PC-3 (cell line): ENCODE data around the gene CSNK2A1. TPM values are rescaled to one million over a fixed set of nuclear protein-coding genes. Genes with fewer than 3 reads are reported as not detected.

Experiments used
- ATAC-seq: fragments of 200-7000 bp; cut with Tn5 transposase; 2 replicates; pipeline ENCODE4 v1.9.1; 2020; ENCODE audit warnings: mild to moderate bottlenecking, moderate library complexity
- BruUV-seq: library from RNA; stranded (reverse); fragments of 400-500 nt; replicated peaks from 2 replicates; lab custom pipeline; 2021; lab: Mats Ljungman, UMichigan
- CTCF ChIA-PET: fragments of 300-600 bp; sonication (Branson Sonifier 250); formaldehyde crosslinking; loops from one replicate; lab custom pipeline; 2022; ENCODE audit warnings: antibody characterized with exemption; lab: Charles Lee
- POLR2A ChIA-PET: fragments of 300-600 bp; sonication (Branson Sonifier 250); formaldehyde crosslinking; loops from one replicate; lab custom pipeline; 2022; ENCODE audit warnings: antibody characterized with exemption; ENCODE audit not compliant: unreplicated experiment; lab: Charles Lee
- DNase-seq: peaks from one replicate; pipeline ENCODE4 v3.0.0-alpha.2; 2015
- H2AFZ ChIP-seq: fragments of 300-600 bp; sonication (generic); 2 replicates; pipeline ENCODE4 v1.6.0; 2016; ENCODE audit warnings: antibody characterized with exemption, low read length
- H3F3A ChIP-seq: fragments of 300-600 bp; sonication (generic); one replicate; pipeline ENCODE4 v1.6.0; 2017; ENCODE audit warnings: antibody characterized with exemption, low read length, control low read depth, mild to moderate bottlenecking; ENCODE audit not compliant: unreplicated experiment
- H3K27ac ChIP-seq: fragments of 300-600 bp; sonication (generic); 2 replicates; pipeline ENCODE4 v1.5.1; 2016; ENCODE audit warnings: mild to moderate bottlenecking, low read length
- H3K27me3 ChIP-seq: fragments of 300-600 bp; sonication (generic); 2 replicates; pipeline ENCODE4 v1.6.1; 2016; ENCODE audit warnings: low read length, mixed read lengths
- H3K36me3 ChIP-seq: fragments of 300-600 bp; sonication (generic); 2 replicates; pipeline ENCODE4 v1.6.1; 2016; ENCODE audit warnings: low read depth, mixed run types, low read length, mixed read lengths
- H3K4me1 ChIP-seq: fragments of 300-600 bp; sonication (generic); 2 replicates; pipeline ENCODE4 v1.5.1; 2016; ENCODE audit warnings: low read length; ENCODE audit not compliant: insufficient read depth
- H3K4me2 ChIP-seq: fragments of 300-600 bp; sonication (generic); 2 replicates; pipeline ENCODE4 v1.6.0; 2016; ENCODE audit warnings: low read length
- H3K4me3 ChIP-seq: fragments of 300-600 bp; sonication (generic); 2 replicates; pipeline ENCODE4 v1.5.1; 2016; ENCODE audit warnings: mild to moderate bottlenecking, low read length, mixed read lengths
- H3K79me2 ChIP-seq: fragments of 300-600 bp; sonication (generic); 2 replicates; pipeline ENCODE4 v1.6.1; 2017; ENCODE audit warnings: low read length, mixed read lengths
- H3K9ac ChIP-seq: fragments of 300-600 bp; sonication (generic); 2 replicates; pipeline ENCODE4 v1.6.0; 2016; ENCODE audit warnings: mild to moderate bottlenecking, low read length
- H3K9me2 ChIP-seq: fragments of 300-600 bp; sonication (generic); replicated peaks from 2 replicates; pipeline ENCODE4 v1.6.1; 2016; ENCODE audit warnings: mixed run types, low read length, mixed read lengths
- H3K9me3 ChIP-seq: fragments of 300-600 bp; sonication (generic); 2 replicates; pipeline ENCODE4 v1.6.1; 2016; ENCODE audit warnings: low read length, mixed read lengths
- H4K20me1 ChIP-seq: fragments of 300-600 bp; sonication (generic); 2 replicates; pipeline ENCODE4 v1.6.1; 2016; ENCODE audit warnings: low read length, mixed read lengths
- EZH2 ChIP-seq: fragments of 300-600 bp; sonication (generic); IDR thresholded peaks from one replicate; pipeline ENCODE4 v1.6.1; 2017; ENCODE audit warnings: antibody characterized with exemption, mild to moderate bottlenecking, low read length; ENCODE audit not compliant: unreplicated experiment
- EZH2phosphoT487 ChIP-seq: fragments of 300-600 bp; sonication (generic); IDR thresholded peaks from 2 replicates; pipeline ENCODE4 v1.6.1; 2018; ENCODE audit warnings: mild to moderate bottlenecking, antibody characterized with exemption, low read length, borderline replicate concordance
- intact Hi-C: fragments of 100-400 bp; cut with micrococcal nuclease; formaldehyde crosslinking; loops from 2 replicates; pipeline ENCODE4 v1.9.0; 2023
- total RNA-seq: library from RNA; depleted of rRNA; stranded (reverse); fragments of >200 nt; gene quantifications from 2 replicates; pipeline ENCODE4 v1.2.3, GENCODE V29; 2014
- TF ChIP-seq, protein P1 (sequence below): fragments of 300-600 bp; sonication (generic); conservative IDR thresholded peaks from 2 replicates; pipeline ENCODE4 v1.5.1; 2017; ENCODE audit warnings: antibody characterized with exemption, low read depth, mild to moderate bottlenecking, low read length

Gene CSNK2A1
- total RNA-seq, 1 experiment from 2014 or later, result 161 TPM

GRCh38 chr20:568097-568652 is 24.6 kb upstream of the CSNK2A1 start:
- TF ChIP-seq EZH2, result no peak
- TF ChIP-seq EZH2phosphoT487, result no peak
- TF ChIP-seq, protein P1, sequence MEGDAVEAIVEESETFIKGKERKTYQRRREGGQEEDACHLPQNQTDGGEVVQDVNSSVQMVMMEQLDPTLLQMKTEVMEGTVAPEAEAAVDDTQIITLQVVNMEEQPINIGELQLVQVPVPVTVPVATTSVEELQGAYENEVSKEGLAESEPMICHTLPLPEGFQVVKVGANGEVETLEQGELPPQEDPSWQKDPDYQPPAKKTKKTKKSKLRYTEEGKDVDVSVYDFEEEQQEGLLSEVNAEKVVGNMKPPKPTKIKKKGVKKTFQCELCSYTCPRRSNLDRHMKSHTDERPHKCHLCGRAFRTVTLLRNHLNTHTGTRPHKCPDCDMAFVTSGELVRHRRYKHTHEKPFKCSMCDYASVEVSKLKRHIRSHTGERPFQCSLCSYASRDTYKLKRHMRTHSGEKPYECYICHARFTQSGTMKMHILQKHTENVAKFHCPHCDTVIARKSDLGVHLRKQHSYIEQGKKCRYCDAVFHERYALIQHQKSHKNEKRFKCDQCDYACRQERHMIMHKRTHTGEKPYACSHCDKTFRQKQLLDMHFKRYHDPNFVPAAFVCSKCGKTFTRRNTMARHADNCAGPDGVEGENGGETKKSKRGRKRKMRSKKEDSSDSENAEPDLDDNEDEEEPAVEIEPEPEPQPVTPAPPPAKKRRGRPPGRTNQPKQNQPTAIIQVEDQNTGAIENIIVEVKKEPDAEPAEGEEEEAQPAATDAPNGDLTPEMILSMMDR, result no peak
- POLR2A ChIA-PET, result no interaction called here
- Histone ChIP-seq H4K20me1 (no peaks in the 10 kb centered on the region), H3K36me3 (no peaks in the 10 kb centered on the region), H3F3A (no peaks in the 10 kb centered on the region), H3K9me2 (no peaks in the 10 kb centered on the region), H3K27ac (no peak overlapping the region), H3K27me3 (peaks cover 25% of the 10 kb centered on the region), H3K9ac (no peak overlapping the region), H3K4me3 (no peak overlapping the region), H3K9me3 (no peaks in the 10 kb centered on the region), H3K4me1 (no peaks in the 10 kb centered on the region), H3K4me2 (no peak overlapping the region), H3K79me2 (no peaks in the 10 kb centered on the region), H2AFZ (no peak overlapping the region)
- BruUV-seq, result no TSS peak
- DNase-seq (no peak), ATAC-seq (no peak)
- CTCF ChIA-PET, result no interaction called here
- intact Hi-C loops, result no loop called here

- TF ChIP-seq, protein P1, result no peak
- TF ChIP-seq EZH2 (no peak), EZH2phosphoT487 (no peak)
- Histone ChIP-seq H3K4me3 (no peak overlapping the region), H3K4me2 (no peak overlapping the region), H3K9me2 (no peaks in the 10 kb centered on the region), H3K4me1 (no peaks in the 10 kb centered on the region), H3F3A (no peaks in the 10 kb centered on the region), H3K36me3 (no peaks in the 10 kb centered on the region), H3K9ac (no peak overlapping the region), H3K27me3 (no peaks in the 10 kb centered on the region), H3K79me2 (no peaks in the 10 kb centered on the region), H4K20me1 (no peaks in the 10 kb centered on the region), H3K27ac (no peak overlapping the region), H3K9me3 (no peaks in the 10 kb centered on the region), H2AFZ (no peak overlapping the region)
- BruUV-seq, result no TSS peak
- intact Hi-C loops, result no loop called here
- no peak for DNase-seq
- ATAC-seq, result no peak
- CTCF ChIA-PET, result no interaction called here
- POLR2A ChIA-PET, result no interaction called here
These were observed 20.6 kb upstream of the CSNK2A1 start for GRCh38 chr20:564192-564591.

GRCh38 chr20:563187-563586 is 19.6 kb upstream of the CSNK2A1 start:
- H3K27me3 ChIP-seq, result no peaks in the 10 kb centered on the region
- ATAC-seq (no peak), DNase-seq (no peak)
- ChIA-PET POLR2A (no interaction called here), CTCF (interaction anchor here (1.2 to 1.8 kb wide), 2 partner anchors 82 to 176 kb away, joined by 7 to 10 read pairs; no protein-coding TSS in a partner anchor)
- no peaks in the 10 kb centered on the region for H3K36me3 ChIP-seq
- no peak overlapping the region for H3K4me3 ChIP-seq
- no peak overlapping the region for H3K9ac ChIP-seq
- H3F3A ChIP-seq, result no peaks in the 10 kb centered on the region
- no peaks in the 10 kb centered on the region for H3K9me3 ChIP-seq
- no peak overlapping the region for H2AFZ ChIP-seq
- H3K4me2 ChIP-seq, result no peak overlapping the region
- no peaks in the 10 kb centered on the region for H3K9me2 ChIP-seq
- H3K4me1 ChIP-seq, result no peaks in the 10 kb centered on the region
- no TSS peak for BruUV-seq
- intact Hi-C loops, result no loop called here
- H4K20me1 ChIP-seq, result no peaks in the 10 kb centered on the region
- no peaks in the 10 kb centered on the region for H3K79me2 ChIP-seq
- no peak for TF ChIP-seq EZH2phosphoT487
- TF ChIP-seq, protein P1, result no peak
- TF ChIP-seq EZH2, result no peak
- H3K27ac ChIP-seq, result no peak overlapping the region
